8988T (cell line): ENCODE measurements around the gene APH1B.
"Not testable (repeated sequence)": the region's sequence is repeated elsewhere in the genome, so short reads cannot be mapped to it uniquely, and the experiment has no call there.

ENCODE experiments used
- DNase-seq: peaks from one replicate; pipeline ENCODE4 v3.0.0; 2011

The APH1B gene

GRCh38 chr15:63305260-63305659, 27.9 kb downstream of the APH1B start:
- no peak for DNase-seq

GRCh38 chr15:63306492-63307073, 29.2 kb downstream of the APH1B start:
- no peak for DNase-seq

- DNase-seq = no peak
Observed at GRCh38 chr15:63308491-63308890, 31.1 kb downstream of the APH1B start.

- DNase-seq = no peak
Observed at GRCh38 chr15:63308947-63309346, 31.5 kb downstream of the APH1B start.

- no peak for DNase-seq
Observed at GRCh38 chr15:63310646-63311045, 33.2 kb downstream of the APH1B start.

- no peak for DNase-seq
Observed at GRCh38 chr15:63312286-63312685, 34.9 kb downstream of the APH1B start.

GRCh38 chr15:63313825-63314224, 36.4 kb downstream of the APH1B start:
- no peak for DNase-seq

- DNase-seq = no peak
Observed at GRCh38 chr15:63314409-63314808, 37.0 kb downstream of the APH1B start.

- DNase-seq = no peak
Observed at GRCh38 chr15:63318344-63318743, 40.9 kb downstream of the APH1B start.

- no peak for DNase-seq
Observed at GRCh38 chr15:63319065-63319464, 41.7 kb downstream of the APH1B start.

GRCh38 chr15:63320446-63320845, 43.0 kb downstream of the APH1B start:
- DNase-seq = not testable (repeated sequence)

GRCh38 chr15:63320981-63321380, 43.6 kb downstream of the APH1B start:
- DNase-seq = not testable (repeated sequence)

- DNase-seq = no peak
Observed at GRCh38 chr15:63321462-63321861, 44.1 kb downstream of the APH1B start.

GRCh38 chr15:63322541-63322940, 45.1 kb downstream of the APH1B start:
- no peak for DNase-seq

- no peak for DNase-seq
Observed at GRCh38 chr15:63323798-63324563, 46.6 kb downstream of the APH1B start.

GRCh38 chr15:63324770-63325169, 47.4 kb downstream of the APH1B start:
- no peak for DNase-seq

- DNase-seq = no peak
Observed at GRCh38 chr15:63327648-63328421, 50.4 kb downstream of the APH1B start.

- no peak for DNase-seq
Observed at GRCh38 chr15:63329567-63330350, 52.4 kb downstream of the APH1B start.

- no peak for DNase-seq
Observed at GRCh38 chr15:63330926-63331325, 53.5 kb downstream of the APH1B start.

- no peak for DNase-seq
Observed at GRCh38 chr15:63331456-63331855, 54.1 kb downstream of the APH1B start.

- DNase-seq = peak; percentile 41
Observed at GRCh38 chr15:63332367-63333124, 55.1 kb downstream of the APH1B start.

- no peak for DNase-seq
Observed at GRCh38 chr15:63334821-63335220, 57.4 kb downstream of the APH1B start.
